Measurements from ENCODE around the gene PTN.

GRCh38 chr7:137337902-137338301 is 5.6 kb downstream of the PTN start:
- TF ChIP-seq POLR2A (IDR thresholded peaks at IDR 0.05) (no peak), CTCF (IDR thresholded peaks at IDR 0.05) (no peak)

Data from uterus (tissue), 2 donors.